ENCODE results near the gene TRAK1. TPM values are rescaled to one million over a fixed set of nuclear protein-coding genes. Genes with fewer than 3 reads are reported as not detected.

The TRAK1 gene
- total and polyA plus RNA-seq, 2 of the 4 experiments (the other 2 are of a cell fraction), result 25.6 to 28.1 TPM

GRCh38 chr3:42117175-42118008 is 26.2 kb downstream of the TRAK1 start (continued):
- no peak for TF ChIP-seq MXI1 (IDR thresholded peaks at IDR 0.05; ENCODE audit: borderline replicate concordance, low read depth, low read length)
- TF ChIP-seq BHLHE40 (IDR thresholded peaks at IDR 0.05; ENCODE audit: low read depth, low read length), result peak; percentile 80

GRCh38 chr3:42118762-42119361 is 27.7 kb downstream of the TRAK1 start:
- Histone ChIP-seq H3K4me3 (ENCODE audit: insufficient read depth, low read depth, low read length) (no peak overlapping the region), H2BK20ac (ENCODE audit: low read depth, low read length) (peak overlapping the region; percentile 22; the same call in 1 of the 2 replicates), H3K9ac (ENCODE audit: low read depth, low read length) (no peak overlapping the region), H3K9me3 (ENCODE audit: control insufficient read depth, insufficient read depth, low read length) (no peaks in the 10 kb centered on the region), H4K8ac (ENCODE audit: low read depth in 2 of 2, low read length in 2 of 2) (no peak overlapping the region), H3K4ac (ENCODE audit: low read depth, low read length) (peak overlapping the region; percentile 12; the same call in 1 of the 2 replicates), H2AFZ (replicated peaks; ENCODE audit: low read length, poor library complexity) (no peak overlapping the region), H3K18ac (ENCODE audit: low read depth, low read length) (no peak overlapping the region), H4K91ac (ENCODE audit: insufficient read depth, low read depth, low read length) (no peak overlapping the region), H3K9me1 (ENCODE audit: insufficient read depth, low read length) (peaks cover 21% of the 10 kb centered on the region), H3K14ac (replicated peaks; ENCODE audit: low read depth, low read length) (peak overlapping the region; percentile 11; the same call in 1 of the 2 replicates), H3K27ac (ENCODE audit: insufficient read depth, low read length) (no peak overlapping the region), H4K20me1 (ENCODE audit: insufficient read depth, low read length) (peaks cover 24% of the 10 kb centered on the region), H3K4me2 (ENCODE audit: low read depth, low read length) (no peak overlapping the region), H3K36me3 (ENCODE audit: control insufficient read depth, insufficient read depth, low read length) (no peaks in the 10 kb centered on the region), H2BK15ac (ENCODE audit: low read depth, low read length) (no peak overlapping the region), H3K4me1 (ENCODE audit: control insufficient read depth, insufficient read depth, low read length) (peaks cover 11% of the 10 kb centered on the region), H2AK5ac (ENCODE audit: low read depth, low read length) (peak overlapping the region; percentile 60; the same call in 1 of the 2 replicates), H2BK120ac (ENCODE audit: low read depth, low read length) (no peak overlapping the region), H2BK5ac (ENCODE audit: low read depth, low read length, poor library complexity, severe bottlenecking) (no peak overlapping the region), H3K56ac (ENCODE audit: extremely low read depth, insufficient read depth, low read length) (no peak overlapping the region), H3K79me1 (ENCODE audit: low read depth in 1 of 2, low read length in 2 of 2) (peaks cover 10 to 52% of the 10 kb centered on the region in 2 experiments; a peak in 3 of 4 replicates), H4K5ac (ENCODE audit: low read depth, low read length) (no peak overlapping the region), H3K27me3 (ENCODE audit: control insufficient read depth, insufficient read depth, low read length) (no peaks in the 10 kb centered on the region), H3K23ac (ENCODE audit: low read depth, low read length) (no peak overlapping the region), H2AK9ac (replicated peaks; ENCODE audit: low read depth, low read length, poor library complexity) (peak overlapping the region; percentile 31)
- WGBS, 2 experiments (ENCODE audit: extremely low coverage in 2 of 2, insufficient read length in 1 of 2), result 100% methylated on average over 1 of the region's 2 CpGs; no CpG with 5 or more reads in 1 of the 2 experiments
- DNase-seq (peak; percentile 49), ATAC-seq (ENCODE audit: low read depth) (peak; percentile 54; the same call in 1 of the 2 replicates)
- TF ChIP-seq SMC3 (IDR thresholded peaks at IDR 0.05; ENCODE audit: low read depth, low read length) (peak; percentile 21; the same call in 1 of the 2 replicates), CTCF (conservative IDR thresholded peaks at IDR 0.05; ENCODE audit: low read depth, low read length) (peak; percentile 37), RAD21 (IDR thresholded peaks at IDR 0.05; ENCODE audit: low read length) (peak; percentile 54), MXI1 (IDR thresholded peaks at IDR 0.05; ENCODE audit: borderline replicate concordance, low read depth, low read length) (no peak), USF2 (IDR thresholded peaks at IDR 0.05; ENCODE audit: low read depth, low read length) (no peak), POLR2A (IDR thresholded peaks at IDR 0.05; ENCODE audit: low read depth, low read length) (no peak), NFE2L2 (IDR thresholded peaks at IDR 0.05; ENCODE audit: low read depth, low read length) (no peak)
- ChIA-PET CTCF (interaction anchor here (1.6 to 2.0 kb wide), 2 partner anchors 72 to 73 kb away, joined by 12 to 13 read pairs; no protein-coding TSS in a partner anchor), POLR2A (ENCODE audit: unreplicated experiment) (no interaction called here)
- dilution Hi-C loops (cut with HindIII; ENCODE audit: low sequenced_read_pairs, unreplicated experiment) (no loop called here), intact Hi-C loops (cut with micrococcal nuclease) (loop anchor here (2.0 to 5.0 kb wide), 3 partner anchors 66 to 323 kb away; no protein-coding TSS in a partner anchor), in situ Hi-C loops (cut with MboI; ENCODE audit: low sequenced_read_pairs) (loop anchor here (5.0 to 25.0 kb wide), 2 partner anchors 73 to 318 kb away; no protein-coding TSS in a partner anchor)
- BruUV-seq (replicated peaks), result no TSS peak
